Osteocyte (in vitro differentiated cells): ENCODE data around the gene GOLM1. TPM values are rescaled to one million over a fixed set of nuclear protein-coding genes. Genes with fewer than 3 reads are reported as not detected.
A peak's percentile ranks its signal among the peaks of the same experiment; 100 is the strongest.

ENCODE experiments used
- DNase-seq: peaks from one replicate; pipeline ENCODE4 v3.0.0; 2021; ENCODE audit warnings: mixed read lengths; ENCODE audit not compliant: unreplicated experiment; ENCODE audit errors: extremely low spot score
- H3K27ac Mint-ChIP-seq: one replicate; pipeline ENCODE4 v1.8.0; 2021; ENCODE audit warnings: mild to moderate bottlenecking, mixed read lengths; ENCODE audit not compliant: unreplicated experiment
- H3K27me3 Mint-ChIP-seq: one replicate; pipeline ENCODE4 v1.8.0; 2021; ENCODE audit warnings: mixed read lengths; ENCODE audit not compliant: unreplicated experiment
- H3K36me3 Mint-ChIP-seq: one replicate; pipeline ENCODE4 v1.8.0; 2021; ENCODE audit warnings: mixed read lengths; ENCODE audit not compliant: unreplicated experiment
- H3K4me1 Mint-ChIP-seq: one replicate; pipeline ENCODE4 v1.8.0; 2021; ENCODE audit warnings: mixed read lengths; ENCODE audit not compliant: unreplicated experiment
- H3K4me3 Mint-ChIP-seq: one replicate; pipeline ENCODE4 v1.8.0; 2021; ENCODE audit warnings: mild to moderate bottlenecking, moderate library complexity, mixed read lengths; ENCODE audit not compliant: unreplicated experiment
- H3K9me3 Mint-ChIP-seq: one replicate; pipeline ENCODE4 v1.8.0; 2021; ENCODE audit warnings: mixed read lengths; ENCODE audit not compliant: unreplicated experiment
- total RNA-seq: library from RNA; stranded (reverse); gene quantifications from 2 replicates; pipeline ENCODE4 v1.2.1, GENCODE V29; 2021
- TF ChIP-seq, protein P1 (sequence below): fragments of 200-600 bp; sonication (generic); IDR thresholded peaks from 2 replicates; pipeline ENCODE4 v1.5.0; 2021; ENCODE audit warnings: antibody characterized with exemption, mild to moderate bottlenecking, moderate library complexity

Gene GOLM1
- total RNA-seq, 1 donor from 2014 or later: 91.9 TPM

DNA sequence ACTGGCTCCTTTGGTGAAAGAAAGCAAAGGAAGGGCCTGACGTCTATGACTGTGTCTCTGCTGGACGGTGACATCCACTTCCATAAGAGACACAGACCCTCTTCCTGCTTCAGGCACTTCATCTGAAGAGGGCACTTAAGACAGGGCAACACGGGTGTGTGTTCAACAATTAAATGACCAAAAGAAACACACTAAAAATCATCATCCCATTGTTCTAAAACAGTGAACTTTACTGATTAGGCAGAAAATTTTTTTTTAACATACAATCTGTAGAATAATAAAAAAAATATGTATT, 58.5 kb downstream of the GOLM1 start:
- H3K4me1 Mint-ChIP-seq: peaks cover 2% of the 10 kb centered on the region
- H3K4me3 Mint-ChIP-seq: no peak overlapping the region
- H3K27me3 Mint-ChIP-seq: no peaks in the 10 kb centered on the region
- H3K27ac Mint-ChIP-seq: no peak overlapping the region
- H3K9me3 Mint-ChIP-seq: no peaks in the 10 kb centered on the region
- H3K36me3 Mint-ChIP-seq: peaks cover 25% of the 10 kb centered on the region
- no peak for DNase-seq
- TF ChIP-seq, protein P1, sequence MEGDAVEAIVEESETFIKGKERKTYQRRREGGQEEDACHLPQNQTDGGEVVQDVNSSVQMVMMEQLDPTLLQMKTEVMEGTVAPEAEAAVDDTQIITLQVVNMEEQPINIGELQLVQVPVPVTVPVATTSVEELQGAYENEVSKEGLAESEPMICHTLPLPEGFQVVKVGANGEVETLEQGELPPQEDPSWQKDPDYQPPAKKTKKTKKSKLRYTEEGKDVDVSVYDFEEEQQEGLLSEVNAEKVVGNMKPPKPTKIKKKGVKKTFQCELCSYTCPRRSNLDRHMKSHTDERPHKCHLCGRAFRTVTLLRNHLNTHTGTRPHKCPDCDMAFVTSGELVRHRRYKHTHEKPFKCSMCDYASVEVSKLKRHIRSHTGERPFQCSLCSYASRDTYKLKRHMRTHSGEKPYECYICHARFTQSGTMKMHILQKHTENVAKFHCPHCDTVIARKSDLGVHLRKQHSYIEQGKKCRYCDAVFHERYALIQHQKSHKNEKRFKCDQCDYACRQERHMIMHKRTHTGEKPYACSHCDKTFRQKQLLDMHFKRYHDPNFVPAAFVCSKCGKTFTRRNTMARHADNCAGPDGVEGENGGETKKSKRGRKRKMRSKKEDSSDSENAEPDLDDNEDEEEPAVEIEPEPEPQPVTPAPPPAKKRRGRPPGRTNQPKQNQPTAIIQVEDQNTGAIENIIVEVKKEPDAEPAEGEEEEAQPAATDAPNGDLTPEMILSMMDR: no peak

- DNase-seq: peak; percentile 54
- Mint-ChIP-seq H3K27me3 (no peaks in the 10 kb centered on the region), H3K36me3 (peaks cover 24% of the 10 kb centered on the region), H3K4me1 (peaks cover 2% of the 10 kb centered on the region), H3K4me3 (no peak overlapping the region), H3K27ac (no peak overlapping the region), H3K9me3 (no peaks in the 10 kb centered on the region)
- TF ChIP-seq, protein P1: no peak
Measured at GRCh38 chr9:86039991-86040860, 59.1 kb downstream of the GOLM1 start.

DNA sequence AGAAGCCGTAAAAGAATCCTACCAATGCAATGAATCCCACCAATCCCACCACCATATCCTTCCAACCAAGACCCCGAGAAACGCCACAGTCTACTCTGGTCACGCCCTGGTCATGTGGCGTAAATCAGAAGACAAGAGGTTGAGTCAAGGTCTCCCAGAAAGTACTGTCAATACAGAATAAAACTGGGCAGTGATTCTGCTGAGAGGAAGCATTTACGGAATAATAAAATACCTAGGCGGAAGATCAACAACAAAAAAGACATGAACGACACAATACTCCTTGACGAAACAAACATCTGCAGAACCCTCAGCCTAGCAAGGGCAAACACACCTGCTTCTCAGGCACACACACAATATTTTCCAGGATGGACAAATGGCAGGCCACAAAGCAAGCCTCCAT, 62.8 kb downstream of the GOLM1 start:
- TF ChIP-seq, protein P1: no peak
- no peak overlapping the region for H3K27ac Mint-ChIP-seq
- no peaks in the 10 kb centered on the region for H3K27me3 Mint-ChIP-seq
- DNase-seq: no peak
- no peak overlapping the region for H3K4me3 Mint-ChIP-seq
- no peaks in the 10 kb centered on the region for H3K9me3 Mint-ChIP-seq
- peaks cover 2% of the 10 kb centered on the region for H3K4me1 Mint-ChIP-seq
- H3K36me3 Mint-ChIP-seq: peaks cover 44% of the 10 kb centered on the region

DNA sequence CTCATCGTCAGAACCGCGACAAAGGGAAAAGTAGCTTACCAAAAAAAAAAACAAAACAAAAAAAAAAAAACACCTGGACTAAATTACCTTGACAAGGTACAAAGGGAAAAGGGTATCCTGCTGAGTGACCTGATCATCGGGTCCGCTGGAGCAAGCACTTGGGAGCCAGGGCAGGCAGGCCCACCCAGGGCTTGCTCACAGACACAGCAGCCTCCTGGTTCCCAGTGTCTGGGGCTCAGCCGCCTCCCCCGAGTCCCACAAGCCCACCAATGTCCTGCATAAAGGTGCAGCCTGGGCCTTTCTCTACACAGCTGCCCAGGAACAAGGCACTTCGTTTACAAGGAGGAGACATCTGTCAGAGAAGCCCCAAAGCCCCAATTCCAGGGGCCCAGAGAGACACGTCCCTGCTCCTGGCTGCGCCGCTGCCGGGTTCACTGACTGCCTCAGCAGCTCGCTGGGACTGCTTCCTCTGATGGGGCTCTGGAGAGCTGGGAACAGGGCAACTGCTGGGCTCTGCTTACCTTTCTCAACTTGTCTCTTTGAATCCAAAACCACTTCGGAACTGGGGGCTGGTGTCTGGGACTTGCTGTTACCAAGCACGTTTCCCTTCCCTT, 63.4 kb downstream of the GOLM1 start:
- Mint-ChIP-seq H3K4me1 (peaks cover 2% of the 10 kb centered on the region), H3K9me3 (no peaks in the 10 kb centered on the region), H3K4me3 (no peak overlapping the region), H3K27me3 (no peaks in the 10 kb centered on the region), H3K27ac (no peak overlapping the region), H3K36me3 (peaks cover 44% of the 10 kb centered on the region)
- DNase-seq: no peak
- TF ChIP-seq, protein P1: no peak
